Activated CD4-positive, alpha-beta T cell treated with anti-CD3 and anti-CD28 coated beads, Interleukin-2, amount 10 ng/mL, durations not matched to agents 7 days and 5 days (primary cell): ENCODE data around the gene GPR17. TPM values are rescaled to one million over a fixed set of nuclear protein-coding genes. Genes with fewer than 3 reads are reported as not detected.

Experiments
- CTCF ChIA-PET: fragments of 350-600 bp; sonication (Branson Sonifier 250); formaldehyde crosslinking; loops from one replicate; lab custom pipeline; 2021; ENCODE audit warnings: antibody characterized with exemption; lab: Charles Lee
- POLR2A ChIA-PET: fragments of 350-600 bp; sonication (Branson Sonifier 250); formaldehyde crosslinking; loops from one replicate; lab custom pipeline; 2021; ENCODE audit warnings: antibody characterized with exemption; lab: Charles Lee
- DNase-seq: peaks from one replicate; pipeline ENCODE4 v3.0.0-alpha.2; 2020
- H3K27ac Mint-ChIP-seq: one replicate; pipeline ENCODE4 v1.8.0; 2021; ENCODE audit warnings: mild to moderate bottlenecking, moderate library complexity, mixed read lengths
- H3K27me3 Mint-ChIP-seq: one replicate; pipeline ENCODE4 v1.8.0; 2021; ENCODE audit warnings: mixed read lengths
- H3K36me3 Mint-ChIP-seq: one replicate; pipeline ENCODE4 v1.8.0; 2021; ENCODE audit warnings: low read depth, mixed read lengths
- H3K4me1 Mint-ChIP-seq: one replicate; pipeline ENCODE4 v1.8.0; 2021; ENCODE audit warnings: mixed read lengths
- H3K4me3 Mint-ChIP-seq: one replicate; pipeline ENCODE4 v1.8.0; 2021; ENCODE audit warnings: mild to moderate bottlenecking, moderate library complexity, mixed read lengths
- H3K9me3 Mint-ChIP-seq: one replicate; pipeline ENCODE4 v1.8.0; 2021; ENCODE audit warnings: mixed read lengths
- total RNA-seq, 2 experiments: library from RNA; stranded (reverse); gene quantifications; one replicate each; pipeline ENCODE4 v1.2.3, GENCODE V29; 2021

GPR17 gene
- total RNA-seq, 2 experiments from 2014 or later, result not detected

GRCh38 chr2:127619877-127620705 is 25.9 kb upstream of the GPR17 start:
- DNase-seq, result no peak
- POLR2A ChIA-PET, result no interaction called here

GRCh38 chr2:127620866-127621265 is 25.1 kb upstream of the GPR17 start:
- Mint-ChIP-seq H3K27me3 (peaks cover 4% of the 10 kb centered on the region), H3K27ac (no peak overlapping the region), H3K4me1 (peaks cover 13% of the 10 kb centered on the region), H3K9me3 (no peaks in the 10 kb centered on the region), H3K36me3 (no peaks in the 10 kb centered on the region), H3K4me3 (no peak overlapping the region)
- POLR2A ChIA-PET, result no interaction called here
- no peak for DNase-seq
- CTCF ChIA-PET, result no interaction called here

More at GRCh38 chr2:127619877-127620705, 25.9 kb upstream of the GPR17 start:
- Mint-ChIP-seq H3K27me3 (peaks cover 4% of the 10 kb centered on the region), H3K36me3 (no peaks in the 10 kb centered on the region), H3K27ac (no peak overlapping the region), H3K4me1 (peaks cover 20% of the 10 kb centered on the region), H3K4me3 (no peak overlapping the region), H3K9me3 (no peaks in the 10 kb centered on the region)
- CTCF ChIA-PET, result interaction anchor here (0.6 kb wide), 1 partner anchor 198 kb away, joined by 3 read pairs; no protein-coding TSS in a partner anchor

DNA sequence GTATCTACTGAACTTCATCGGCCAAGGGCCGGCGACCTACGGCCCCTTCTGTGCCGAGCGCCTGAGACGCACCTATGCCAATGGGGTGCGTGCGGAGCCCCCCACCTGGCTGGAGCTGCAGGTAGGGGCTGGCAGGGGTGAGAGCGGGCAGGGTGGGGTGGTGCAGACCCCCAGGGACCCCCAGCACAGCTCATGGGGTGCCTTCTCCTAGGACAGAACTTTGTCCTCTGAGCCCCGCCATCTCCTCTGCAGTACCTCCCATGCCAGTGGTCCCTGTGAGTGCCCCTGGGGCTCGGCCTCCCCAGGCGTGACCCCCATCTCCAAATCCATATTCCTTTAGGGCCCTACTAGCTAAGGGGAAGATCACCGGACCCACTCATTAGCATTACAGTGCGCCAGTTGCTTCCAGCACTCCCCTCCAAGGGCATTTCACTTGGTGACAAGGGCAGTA is 23.9 kb upstream of the GPR17 start:
- Mint-ChIP-seq H3K4me3 (no peak overlapping the region), H3K36me3 (no peaks in the 10 kb centered on the region)
- POLR2A ChIA-PET, result no interaction called here

GRCh38 chr2:127622561-127623387 is 23.2 kb upstream of the GPR17 start:
- ChIA-PET POLR2A (no interaction called here), CTCF (no interaction called here)
- peaks cover 2% of the 10 kb centered on the region for H3K27me3 Mint-ChIP-seq
- no peaks in the 10 kb centered on the region for H3K9me3 Mint-ChIP-seq
- DNase-seq, result no peak
- H3K4me1 Mint-ChIP-seq, result no peaks in the 10 kb centered on the region
- no peak overlapping the region for H3K4me3 Mint-ChIP-seq
- H3K36me3 Mint-ChIP-seq, result no peaks in the 10 kb centered on the region
- no peak overlapping the region for H3K27ac Mint-ChIP-seq

More for the DNA sequence above, 23.9 kb upstream of the GPR17 start:
- Mint-ChIP-seq H3K4me1 (peaks cover 2% of the 10 kb centered on the region), H3K27ac (no peak overlapping the region), H3K9me3 (no peaks in the 10 kb centered on the region), H3K27me3 (peaks cover 2% of the 10 kb centered on the region)
- DNase-seq, result no peak
- CTCF ChIA-PET, result no interaction called here

DNA sequence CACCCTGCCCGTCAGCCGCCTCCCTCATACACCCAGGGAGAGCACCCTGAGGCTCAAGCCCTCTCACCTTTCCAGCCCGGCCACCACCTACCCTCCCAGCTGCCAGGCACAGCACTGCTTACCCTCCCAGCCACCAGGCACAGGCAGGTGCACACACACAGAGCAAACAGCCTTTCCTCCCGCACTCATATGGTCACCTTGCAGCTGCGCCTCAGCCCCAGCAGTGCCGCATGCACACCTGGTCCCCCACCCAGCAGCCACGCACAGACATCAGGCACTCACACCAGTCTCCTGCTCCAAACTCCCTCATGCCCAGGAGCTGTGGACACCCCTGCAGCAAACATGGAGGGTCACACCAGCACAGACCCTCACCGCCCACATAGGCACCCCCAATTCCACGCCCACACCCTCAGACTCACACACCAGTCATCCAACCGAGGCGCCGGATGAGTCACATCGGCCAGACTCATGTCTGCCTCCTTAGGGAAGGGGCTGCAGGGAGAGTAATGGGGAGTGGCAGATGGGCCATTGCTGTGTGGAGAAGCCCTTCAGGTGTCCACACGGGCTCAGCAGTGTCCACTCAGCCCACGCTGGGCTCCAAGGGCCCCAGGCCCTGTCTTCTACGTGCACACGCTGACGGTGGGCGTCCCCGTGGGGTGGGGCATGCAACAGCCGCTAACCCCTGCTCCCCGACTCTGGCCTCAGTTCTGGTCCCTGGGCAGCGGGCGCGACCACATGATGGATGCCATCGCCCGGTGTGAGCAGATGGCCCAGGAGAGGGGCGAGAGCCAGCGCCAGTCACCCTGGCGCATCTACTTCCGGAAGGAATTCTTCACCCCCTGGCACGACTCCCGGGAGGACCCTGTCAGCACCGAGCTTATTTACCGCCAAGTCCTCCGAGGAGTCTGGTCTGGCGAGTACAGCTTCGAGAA is 22.3 kb upstream of the GPR17 start:
- Mint-ChIP-seq H3K27me3 (peaks cover 1% of the 10 kb centered on the region), H3K27ac (peak overlapping the region; percentile 16), H3K36me3 (no peaks in the 10 kb centered on the region), H3K4me3 (no peak overlapping the region), H3K9me3 (no peaks in the 10 kb centered on the region), H3K4me1 (no peaks in the 10 kb centered on the region)
- DNase-seq, result no peak
- ChIA-PET CTCF (no interaction called here), POLR2A (no interaction called here)

DNA sequence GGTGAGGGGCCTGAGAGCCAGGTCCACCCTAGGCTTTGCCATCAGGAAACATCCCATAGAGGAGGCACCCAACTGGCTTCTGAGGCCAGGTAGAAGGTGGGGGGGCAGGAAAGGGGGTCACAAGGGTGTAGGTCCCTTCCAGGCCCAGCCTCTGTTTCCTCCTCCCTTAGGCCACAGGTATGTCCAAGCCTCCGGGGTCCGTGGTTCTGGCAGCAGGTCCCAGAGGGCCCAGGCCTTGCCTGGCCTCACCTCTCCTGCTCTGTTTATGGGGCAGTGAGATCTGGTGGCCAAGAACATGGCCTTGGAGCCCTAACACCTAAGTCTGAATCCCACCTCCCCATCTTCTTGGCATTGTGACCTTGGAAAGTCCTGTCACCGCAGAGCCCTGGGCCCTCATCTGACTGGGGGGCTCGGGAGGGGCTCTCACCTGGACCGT is 21.6 kb upstream of the GPR17 start:
- no peak overlapping the region for H3K4me3 Mint-ChIP-seq
- no peak for DNase-seq
- H3K4me1 Mint-ChIP-seq, result no peaks in the 10 kb centered on the region
- POLR2A ChIA-PET, result no interaction called here
- no peak overlapping the region for H3K27ac Mint-ChIP-seq
- no peaks in the 10 kb centered on the region for H3K27me3 Mint-ChIP-seq
- CTCF ChIA-PET, result no interaction called here
- H3K9me3 Mint-ChIP-seq, result no peaks in the 10 kb centered on the region
- no peaks in the 10 kb centered on the region for H3K36me3 Mint-ChIP-seq

DNA sequence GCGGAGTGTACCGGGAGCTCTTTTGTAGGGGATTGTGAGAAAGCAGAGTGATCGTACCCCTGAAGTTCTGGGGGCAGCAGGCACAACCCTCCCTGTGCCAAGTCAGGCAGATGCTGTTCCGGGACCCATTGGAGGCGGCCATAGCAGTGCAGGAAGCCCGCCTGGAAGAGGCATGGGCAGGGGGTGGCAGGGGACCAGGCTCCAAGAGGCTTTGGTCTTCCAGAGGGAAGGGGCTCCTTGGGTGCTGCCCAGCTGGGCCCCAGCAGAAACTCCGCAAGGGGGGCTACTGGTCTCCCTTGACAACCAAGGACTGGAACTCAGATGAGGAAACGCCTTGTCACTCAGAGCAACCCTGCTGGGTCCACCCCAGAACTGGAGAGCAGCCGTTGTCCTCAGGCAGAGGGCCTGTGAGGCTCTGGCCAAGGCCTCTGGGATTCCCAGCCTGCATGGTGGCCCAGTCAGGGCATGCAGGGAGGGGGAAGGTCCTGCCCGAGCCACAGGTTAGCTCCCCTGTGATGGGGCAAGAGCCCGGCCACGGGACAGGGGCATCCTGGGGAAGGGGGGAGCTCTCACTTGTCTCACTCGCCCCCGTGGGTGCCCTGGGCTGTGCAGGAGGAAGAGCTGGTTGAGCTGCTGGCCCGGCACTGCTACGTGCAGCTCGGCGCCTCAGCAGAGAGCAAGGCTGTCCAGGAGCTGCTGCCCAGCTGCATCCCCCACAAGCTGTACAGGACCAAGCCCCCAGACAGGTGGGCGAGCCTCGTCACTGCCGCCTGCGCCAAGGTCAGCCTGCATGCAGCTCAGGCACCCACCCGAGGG is 21.0 kb upstream of the GPR17 start:
- no peak for DNase-seq
- Mint-ChIP-seq H3K27ac (no peak overlapping the region), H3K27me3 (no peaks in the 10 kb centered on the region), H3K4me3 (no peak overlapping the region), H3K36me3 (no peaks in the 10 kb centered on the region), H3K9me3 (no peaks in the 10 kb centered on the region), H3K4me1 (no peaks in the 10 kb centered on the region)
- CTCF ChIA-PET, result interaction anchor here (1.3 kb wide), 1 partner anchor 13 kb away, joined by 3 read pairs; no protein-coding TSS in a partner anchor
- POLR2A ChIA-PET, result no interaction called here

DNA sequence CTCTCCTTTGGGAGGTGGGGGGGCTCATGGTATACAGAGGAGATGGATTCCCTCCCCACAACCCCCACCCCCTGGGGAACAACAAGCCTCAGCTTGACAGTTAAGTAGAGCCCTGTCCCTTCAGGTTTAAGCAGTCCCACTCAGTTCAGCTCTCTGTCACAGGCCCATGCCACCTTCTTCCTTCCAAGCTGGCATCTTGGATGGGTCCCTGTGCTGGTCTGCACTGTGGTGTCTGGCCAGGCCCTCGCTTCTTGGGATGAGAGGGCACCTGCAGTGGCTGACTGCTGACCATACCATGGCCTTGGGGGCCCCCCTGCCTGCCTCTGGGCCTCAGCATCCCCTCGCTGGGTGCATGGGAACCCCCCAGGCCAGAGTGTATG is 20.4 kb upstream of the GPR17 start:
- ChIA-PET POLR2A (no interaction called here), CTCF (interaction anchor here (1.1 to 1.3 kb wide), 2 partner anchors 14 to 35 kb away, joined by 3 read pairs; no protein-coding TSS in a partner anchor)
- Mint-ChIP-seq H3K9me3 (no peaks in the 10 kb centered on the region), H3K36me3 (no peaks in the 10 kb centered on the region), H3K4me3 (no peak overlapping the region), H3K27me3 (no peaks in the 10 kb centered on the region), H3K4me1 (no peaks in the 10 kb centered on the region), H3K27ac (no peak overlapping the region)
- no peak for DNase-seq

DNA sequence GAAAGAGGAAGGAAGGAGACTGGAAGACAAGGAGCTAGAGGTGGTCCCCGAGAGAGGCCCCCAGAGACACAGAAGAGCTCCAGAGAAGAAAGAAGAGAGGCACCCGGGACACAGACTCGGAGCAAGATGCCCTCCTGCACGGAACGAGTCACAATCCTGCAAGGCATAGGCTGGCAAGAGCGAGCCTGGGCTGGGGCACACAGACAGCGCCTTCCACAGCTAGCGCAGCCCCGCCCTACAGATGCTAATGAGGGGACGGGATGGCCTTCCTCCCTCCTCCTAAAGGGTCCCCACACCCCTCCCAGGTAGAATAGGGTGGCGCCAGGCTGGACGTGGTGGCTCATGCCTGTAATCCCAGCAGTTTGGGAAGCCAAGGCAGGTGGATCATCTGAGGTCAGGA is 19.8 kb upstream of the GPR17 start:
- no peak for DNase-seq
- no peak overlapping the region for H3K4me3 Mint-ChIP-seq
- H3K27me3 Mint-ChIP-seq, result no peaks in the 10 kb centered on the region
- ChIA-PET POLR2A (no interaction called here), CTCF (interaction anchor here (1.1 to 1.3 kb wide), 3 partner anchors 14 to 35 kb away, joined by 3 read pairs; no protein-coding TSS in a partner anchor)
- no peak overlapping the region for H3K27ac Mint-ChIP-seq
- no peaks in the 10 kb centered on the region for H3K36me3 Mint-ChIP-seq
- no peaks in the 10 kb centered on the region for H3K9me3 Mint-ChIP-seq
- no peaks in the 10 kb centered on the region for H3K4me1 Mint-ChIP-seq

DNA sequence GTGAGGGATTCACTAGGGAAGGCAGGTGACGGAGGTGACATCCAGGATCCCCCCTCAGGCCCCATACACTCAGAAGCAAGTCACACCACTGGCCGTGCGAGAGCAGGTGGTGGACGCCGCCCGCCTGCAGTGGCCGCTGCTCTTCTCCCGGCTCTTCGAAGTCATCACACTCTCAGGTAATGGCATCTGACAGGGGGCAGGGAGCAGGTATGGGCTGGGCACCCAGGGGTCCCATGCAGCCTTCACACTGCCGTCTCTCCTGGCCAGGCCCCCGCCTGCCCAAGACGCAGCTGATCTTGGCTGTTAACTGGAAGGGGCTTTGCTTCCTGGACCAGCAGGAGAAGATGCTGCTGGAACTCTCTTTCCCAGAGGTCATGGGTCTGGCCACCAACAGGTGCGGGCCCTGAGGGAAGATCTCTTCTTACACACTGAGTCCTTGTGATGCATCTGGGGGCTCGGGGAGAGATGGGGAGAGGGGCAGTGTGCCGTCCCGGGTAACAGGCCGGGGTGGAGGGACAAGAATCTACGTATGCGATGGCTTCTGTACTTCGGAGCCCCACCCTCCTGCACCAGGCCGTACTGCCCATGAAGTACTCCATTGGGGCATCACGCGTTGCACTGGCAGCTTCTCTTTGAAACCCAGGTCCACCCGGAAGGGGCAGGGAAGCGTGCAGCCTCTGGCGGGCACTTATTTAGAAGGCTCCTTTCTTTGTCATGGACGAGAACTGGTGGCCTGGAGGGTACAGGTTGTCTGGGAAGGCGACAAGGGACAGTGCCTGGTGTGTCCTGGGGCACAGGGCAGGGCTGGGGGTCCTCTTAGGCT is 18.8 kb upstream of the GPR17 start:
- H3K27ac Mint-ChIP-seq, result no peak overlapping the region
- H3K4me3 Mint-ChIP-seq, result no peak overlapping the region
- no peaks in the 10 kb centered on the region for H3K9me3 Mint-ChIP-seq
- no peaks in the 10 kb centered on the region for H3K27me3 Mint-ChIP-seq
- DNase-seq, result no peak
- H3K4me1 Mint-ChIP-seq, result no peaks in the 10 kb centered on the region
- no peaks in the 10 kb centered on the region for H3K36me3 Mint-ChIP-seq
- ChIA-PET POLR2A (no interaction called here), CTCF (interaction anchor here (1.3 kb wide), 1 partner anchor 13 kb away, joined by 3 read pairs; no protein-coding TSS in a partner anchor)
